HG03139 (cell line): Measurements from ENCODE around the gene FSTL5.
"Not testable (repeated sequence)": the region's sequence is repeated elsewhere in the genome, so short reads cannot be mapped to it uniquely, and the experiment has no call there.

Experiments
- ATAC-seq: cut with Tn5 transposase; IDR thresholded peaks from one replicate; pipeline ENCODE4 v1.9.1; 2021; ENCODE audit not compliant: unreplicated experiment

Gene FSTL5

GRCh38 chr4:161856711-161857326, 307.0 kb downstream of the FSTL5 start:
- no peak for ATAC-seq

GRCh38 chr4:161850631-161851030, 313.2 kb downstream of the FSTL5 start:
- no peak for ATAC-seq

GRCh38 chr4:161841759-161842158, 322.0 kb downstream of the FSTL5 start:
- ATAC-seq = no peak

- ATAC-seq = no peak
These were observed 334.2 kb downstream of the FSTL5 start for GRCh38 chr4:161829591-161829990.

GRCh38 chr4:161828061-161828460, 335.7 kb downstream of the FSTL5 start:
- no peak for ATAC-seq

GRCh38 chr4:161827013-161827412, 336.8 kb downstream of the FSTL5 start:
- ATAC-seq = no peak

GRCh38 chr4:161823450-161823849, 340.4 kb downstream of the FSTL5 start:
- ATAC-seq = no peak

- ATAC-seq = no peak
These were observed 341.6 kb downstream of the FSTL5 start for GRCh38 chr4:161822174-161822573.

- no peak for ATAC-seq
These were observed 345.9 kb downstream of the FSTL5 start for GRCh38 chr4:161817914-161818313.

- ATAC-seq = no peak
These were observed 346.8 kb downstream of the FSTL5 start for GRCh38 chr4:161816958-161817357.

GRCh38 chr4:161815841-161816240, 348.0 kb downstream of the FSTL5 start:
- ATAC-seq = no peak

GRCh38 chr4:161813889-161814288, 349.9 kb downstream of the FSTL5 start:
- no peak for ATAC-seq

- ATAC-seq = no peak
These were observed 350.4 kb downstream of the FSTL5 start for GRCh38 chr4:161813389-161813788.

- no peak for ATAC-seq
These were observed 360.6 kb downstream of the FSTL5 start for GRCh38 chr4:161803171-161803570.

- no peak for ATAC-seq
These were observed 364.1 kb downstream of the FSTL5 start for GRCh38 chr4:161799710-161800109.

- no peak for ATAC-seq
These were observed 370.8 kb downstream of the FSTL5 start for GRCh38 chr4:161792991-161793390.

GRCh38 chr4:161791796-161792556, 371.8 kb downstream of the FSTL5 start:
- ATAC-seq = no peak

- ATAC-seq = no peak
These were observed 396.7 kb downstream of the FSTL5 start for GRCh38 chr4:161767116-161767515.

- no peak for ATAC-seq
These were observed 401.0 kb downstream of the FSTL5 start for GRCh38 chr4:161762796-161763195.

- ATAC-seq = no peak
These were observed 403.8 kb downstream of the FSTL5 start for GRCh38 chr4:161760008-161760407.

GRCh38 chr4:161758412-161758811, 405.4 kb downstream of the FSTL5 start:
- ATAC-seq = not testable (repeated sequence)

GRCh38 chr4:161728929-161729328, 434.9 kb downstream of the FSTL5 start:
- ATAC-seq = no peak

- no peak for ATAC-seq
These were observed 441.9 kb downstream of the FSTL5 start for GRCh38 chr4:161721947-161722346.
